ENCODE measurements around the gene CYP3A4. TPM values are rescaled to one million over a fixed set of nuclear protein-coding genes. Genes with fewer than 3 reads are reported as not detected.
A peak's percentile ranks its signal among the peaks of the same experiment; 100 is the strongest.

Gene CYP3A4
- total and polyA plus RNA-seq, 9 of the 15 experiments (the other 6 are each of a cell fraction or from before 2014, with no cell fraction given) = 0.07 to 0.08 TPM; not detected in 7

DNA sequence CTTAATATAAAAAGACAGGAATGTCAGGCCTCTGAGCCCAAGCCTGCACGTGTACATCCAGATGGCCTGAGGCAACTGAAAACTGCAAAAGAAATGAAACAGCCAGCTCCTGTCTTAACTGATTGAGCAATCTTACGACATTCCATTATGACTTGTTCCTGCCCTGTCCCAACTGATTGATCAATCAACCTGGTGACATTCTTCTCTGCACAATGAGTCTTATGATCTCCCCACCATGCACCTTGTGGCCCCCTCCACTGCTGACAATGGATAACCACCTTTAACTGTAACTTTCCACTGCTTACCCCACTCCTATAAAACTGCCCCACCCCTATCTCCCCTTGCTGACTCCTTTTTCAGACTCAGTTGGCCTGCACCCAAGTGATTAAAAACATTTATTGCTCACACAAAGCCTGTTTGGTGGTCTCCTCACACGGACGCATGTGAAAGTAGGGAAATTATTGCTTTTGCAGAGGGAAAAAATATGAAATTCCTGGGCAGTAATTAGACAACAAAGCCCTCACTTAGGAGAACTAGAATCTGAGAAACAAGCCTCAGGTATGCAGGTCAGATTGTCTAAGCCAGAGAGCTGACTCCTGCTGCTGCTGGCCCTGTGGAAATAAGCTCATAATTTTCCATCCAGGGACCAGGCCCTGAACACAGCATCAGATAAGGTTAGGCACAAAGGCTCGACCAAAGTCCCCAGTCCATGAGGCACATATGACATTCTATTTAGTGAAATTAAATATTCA is 54.3 kb downstream of the CYP3A4 start:
- Histone ChIP-seq H3K27me3 (ENCODE audit: control insufficient read depth in 2 of 2, insufficient read depth in 2 of 2, low read length in 2 of 2) (no peaks in the 10 kb centered on the region), H3K36me3 (ENCODE audit: control insufficient read depth, insufficient read depth, low read length) (no peaks in the 10 kb centered on the region), H3K4me2 (ENCODE audit: insufficient read depth, low read length) (no peak overlapping the region), H3K4me3 (no peak overlapping the region), H3K27ac (ENCODE audit: extremely low read depth, low read depth, low read length) (no peak overlapping the region), H3K79me2 (ENCODE audit: control insufficient read depth, insufficient read depth, low read length) (no peaks in the 10 kb centered on the region), H4K20me1 (replicated peaks; ENCODE audit: control insufficient read depth, insufficient read depth, low read length) (no peaks in the 10 kb centered on the region), H3K4me1 (replicated peaks in 1 of 2; ENCODE audit: control insufficient read depth in 2 of 2, insufficient read depth in 2 of 2, low read length in 2 of 2) (no peaks in the 10 kb centered on the region; a peak in 2 of 5 replicates), H3K9me3 (replicated peaks; ENCODE audit: control insufficient read depth, insufficient read depth, low read depth, low read length) (no peaks in the 10 kb centered on the region), H2AFZ (ENCODE audit: low read depth, low read length) (no peak overlapping the region), H3K9ac (ENCODE audit: insufficient read depth in 1 of 2, low read depth in 2 of 2, low read length in 2 of 2) (no peak overlapping the region), H3K9me1 (ENCODE audit: control insufficient read depth, insufficient read depth, low read length) (no peaks in the 10 kb centered on the region)
- ChIA-PET CTCF (ENCODE audit: low intra/inter-chr PET ratio) (no interaction called here), POLR2A (interaction anchor here (0.5 to 2.0 kb wide), 3 partner anchors 9 to 88 kb away, joined by 3 to 6 read pairs (median 3); no protein-coding TSS in a partner anchor)
- WGBS (ENCODE audit: insufficient coverage, low coverage, missing lambda C conversion rate) = 26% methylated on average over 5 of the region's 5 CpGs
- intact Hi-C loops (cut with micrococcal nuclease) = no loop called here
- FAIRE-seq = no peak
- BruUV-seq (replicated peaks) = no TSS peak
- ATAC-seq = no peak
- no peak for DNase-seq (ENCODE audit: extremely low read depth in 1 of 4, low spot score in 3 of 4)
- TF ChIP-seq, protein P1, sequence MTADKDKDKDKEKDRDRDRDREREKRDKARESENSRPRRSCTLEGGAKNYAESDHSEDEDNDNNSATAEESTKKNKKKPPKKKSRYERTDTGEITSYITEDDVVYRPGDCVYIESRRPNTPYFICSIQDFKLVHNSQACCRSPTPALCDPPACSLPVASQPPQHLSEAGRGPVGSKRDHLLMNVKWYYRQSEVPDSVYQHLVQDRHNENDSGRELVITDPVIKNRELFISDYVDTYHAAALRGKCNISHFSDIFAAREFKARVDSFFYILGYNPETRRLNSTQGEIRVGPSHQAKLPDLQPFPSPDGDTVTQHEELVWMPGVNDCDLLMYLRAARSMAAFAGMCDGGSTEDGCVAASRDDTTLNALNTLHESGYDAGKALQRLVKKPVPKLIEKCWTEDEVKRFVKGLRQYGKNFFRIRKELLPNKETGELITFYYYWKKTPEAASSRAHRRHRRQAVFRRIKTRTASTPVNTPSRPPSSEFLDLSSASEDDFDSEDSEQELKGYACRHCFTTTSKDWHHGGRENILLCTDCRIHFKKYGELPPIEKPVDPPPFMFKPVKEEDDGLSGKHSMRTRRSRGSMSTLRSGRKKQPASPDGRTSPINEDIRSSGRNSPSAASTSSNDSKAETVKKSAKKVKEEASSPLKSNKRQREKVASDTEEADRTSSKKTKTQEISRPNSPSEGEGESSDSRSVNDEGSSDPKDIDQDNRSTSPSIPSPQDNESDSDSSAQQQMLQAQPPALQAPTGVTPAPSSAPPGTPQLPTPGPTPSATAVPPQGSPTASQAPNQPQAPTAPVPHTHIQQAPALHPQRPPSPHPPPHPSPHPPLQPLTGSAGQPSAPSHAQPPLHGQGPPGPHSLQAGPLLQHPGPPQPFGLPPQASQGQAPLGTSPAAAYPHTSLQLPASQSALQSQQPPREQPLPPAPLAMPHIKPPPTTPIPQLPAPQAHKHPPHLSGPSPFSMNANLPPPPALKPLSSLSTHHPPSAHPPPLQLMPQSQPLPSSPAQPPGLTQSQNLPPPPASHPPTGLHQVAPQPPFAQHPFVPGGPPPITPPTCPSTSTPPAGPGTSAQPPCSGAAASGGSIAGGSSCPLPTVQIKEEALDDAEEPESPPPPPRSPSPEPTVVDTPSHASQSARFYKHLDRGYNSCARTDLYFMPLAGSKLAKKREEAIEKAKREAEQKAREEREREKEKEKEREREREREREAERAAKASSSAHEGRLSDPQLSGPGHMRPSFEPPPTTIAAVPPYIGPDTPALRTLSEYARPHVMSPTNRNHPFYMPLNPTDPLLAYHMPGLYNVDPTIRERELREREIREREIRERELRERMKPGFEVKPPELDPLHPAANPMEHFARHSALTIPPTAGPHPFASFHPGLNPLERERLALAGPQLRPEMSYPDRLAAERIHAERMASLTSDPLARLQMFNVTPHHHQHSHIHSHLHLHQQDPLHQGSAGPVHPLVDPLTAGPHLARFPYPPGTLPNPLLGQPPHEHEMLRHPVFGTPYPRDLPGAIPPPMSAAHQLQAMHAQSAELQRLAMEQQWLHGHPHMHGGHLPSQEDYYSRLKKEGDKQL (CRISPR knock-in tag; IDR thresholded peaks at IDR 0.05; ENCODE audit: borderline replicate concordance) = no peak
- TF ChIP-seq CEBPB (tag; IDR thresholded peaks at IDR 0.05) (peak; percentile 76), CEBPG (CRISPR knock-in tag; IDR thresholded peaks at IDR 0.05) (no peak), CEBPG (tag; conservative IDR thresholded peaks at IDR 0.05 in 1 of 2, IDR thresholded peaks at IDR 0.05 in 1 of 2) (peak; percentile 52 to 88)
- in situ Hi-C loops (cut with MboI) = no loop called here

All from K562 (cell line).